H9 (cell line): Measurements from ENCODE around the gene FAM120C. TPM values are rescaled to one million over a fixed set of nuclear protein-coding genes. Genes with fewer than 3 reads are reported as not detected.

Experiments used
- DNase-seq: peaks from one replicate; pipeline ENCODE4 v3.0.0-alpha.2; 2017
- H2AFZ ChIP-seq: one replicate; pipeline ENCODE4 v1.6.1; 2013; ENCODE audit warnings: mild to moderate bottlenecking, low read length, control low read depth, moderate library complexity
- H2AK5ac ChIP-seq: 2 replicates; pipeline ENCODE4 v1.6.1; 2013; ENCODE audit warnings: low read length, control low read depth, mixed read lengths; ENCODE audit not compliant: insufficient read length
- H2BK120ac ChIP-seq: one replicate; pipeline ENCODE4 v1.6.1; 2013; ENCODE audit warnings: low read depth, mild to moderate bottlenecking, low read length, control low read depth, inconsistent platforms; ENCODE audit not compliant: poor library complexity, severe bottlenecking
- H2BK12ac ChIP-seq: 2 replicates; pipeline ENCODE4 v1.6.1; 2013; ENCODE audit warnings: low read length, control low read depth, mixed read lengths, low read depth; ENCODE audit not compliant: insufficient read length
- H2BK15ac ChIP-seq: 2 replicates; pipeline ENCODE4 v1.6.1; 2013; ENCODE audit warnings: low read depth, low read length, control low read depth
- H2BK20ac ChIP-seq: one replicate; pipeline ENCODE4 v1.6.1; 2013; ENCODE audit warnings: low read depth, mild to moderate bottlenecking, low read length, control low read depth, inconsistent platforms; ENCODE audit not compliant: poor library complexity, severe bottlenecking
- H2BK5ac ChIP-seq: 2 replicates; pipeline ENCODE4 v1.6.1; 2013; ENCODE audit warnings: low read length, control low read depth, mixed read lengths; ENCODE audit not compliant: insufficient read length
- H3K14ac ChIP-seq: 2 replicates; pipeline ENCODE4 v1.6.1; 2013; ENCODE audit warnings: low read length, control low read depth; ENCODE audit not compliant: insufficient read depth
- H3K18ac ChIP-seq: 2 replicates; pipeline ENCODE4 v1.6.1; 2013; ENCODE audit warnings: low read depth, mild to moderate bottlenecking, mixed read lengths, low read length, control low read depth; ENCODE audit not compliant: insufficient read length
- H3K23ac ChIP-seq: 2 replicates; pipeline ENCODE4 v1.6.1; 2013; ENCODE audit warnings: low read length, control low read depth, mixed read lengths, low read depth; ENCODE audit not compliant: insufficient read length
- H3K23me2 ChIP-seq: 2 replicates; pipeline ENCODE4 v1.6.1; 2013; ENCODE audit warnings: low read depth, mild to moderate bottlenecking, mixed read lengths, low read length, control low read depth; ENCODE audit not compliant: insufficient read length, poor library complexity, severe bottlenecking
- H3K27ac ChIP-seq: 2 replicates; pipeline ENCODE4 v1.5.1; 2013; ENCODE audit warnings: low read length, control low read depth, mixed read lengths, low read depth; ENCODE audit not compliant: insufficient read length
- H3K27me3 ChIP-seq: 2 replicates; pipeline ENCODE4 v1.6.1; 2013; ENCODE audit warnings: low read length, control low read depth, inconsistent platforms; ENCODE audit not compliant: insufficient read depth
- H3K4ac ChIP-seq: 2 replicates; pipeline ENCODE4 v1.6.1; 2013; ENCODE audit warnings: low read depth, mild to moderate bottlenecking, control low read depth, inconsistent platforms, low read length, moderate library complexity
- H3K4me1 ChIP-seq: 2 replicates; pipeline ENCODE4 v1.6.1; 2013; ENCODE audit warnings: low read length, control low read depth, inconsistent platforms; ENCODE audit not compliant: insufficient read depth
- H3K4me2 ChIP-seq: 2 replicates; pipeline ENCODE4 v1.6.1; 2013; ENCODE audit warnings: low read length, control low read depth, mixed read lengths; ENCODE audit not compliant: insufficient read length, insufficient read depth
- H3K56ac ChIP-seq: 2 replicates; pipeline ENCODE4 v1.6.1; 2013; ENCODE audit warnings: low read depth, mild to moderate bottlenecking, mixed read lengths, low read length, control low read depth; ENCODE audit not compliant: insufficient read length
- H3K79me1 ChIP-seq: 2 replicates; pipeline ENCODE4 v1.6.1; 2013; ENCODE audit warnings: low read depth, mild to moderate bottlenecking, moderate library complexity, low read length, control low read depth, inconsistent platforms; ENCODE audit not compliant: insufficient read depth, poor library complexity, severe bottlenecking
- H3K79me2 ChIP-seq: 2 replicates; pipeline ENCODE4 v1.6.1; 2013; ENCODE audit warnings: low read length, control low read depth, inconsistent platforms; ENCODE audit not compliant: insufficient read depth
- H3K9ac ChIP-seq: 2 replicates; pipeline ENCODE4 v1.6.1; 2013; ENCODE audit warnings: low read length, control low read depth, mixed read lengths; ENCODE audit not compliant: insufficient read length; ENCODE audit errors: extremely low read depth
- H3K9me3 ChIP-seq: one replicate; pipeline ENCODE4 v1.6.1; 2013; ENCODE audit warnings: low read depth, low read length, inconsistent platforms; ENCODE audit not compliant: control insufficient read depth
- H3T11ph ChIP-seq: one replicate; pipeline ENCODE4 v1.6.1; 2013; ENCODE audit warnings: mild to moderate bottlenecking, low read length, control low read depth, inconsistent platforms
- H4K20me1 ChIP-seq: one replicate; pipeline ENCODE4 v1.6.1; 2013; ENCODE audit not compliant: control insufficient read depth, insufficient read length, insufficient read depth
- H4K5ac ChIP-seq: 2 replicates; pipeline ENCODE4 v1.6.1; 2013; ENCODE audit warnings: low read depth, mild to moderate bottlenecking, mixed read lengths, low read length, control low read depth; ENCODE audit not compliant: insufficient read length
- H4K8ac ChIP-seq: replicated peaks from 2 replicates; pipeline ENCODE4 v1.6.1; 2013; ENCODE audit warnings: low read length, control low read depth, mixed read lengths, low read depth; ENCODE audit not compliant: insufficient read length
- H4K91ac ChIP-seq: 2 replicates; pipeline ENCODE4 v1.6.1; 2013; ENCODE audit warnings: low read depth, mild to moderate bottlenecking, moderate library complexity, mixed read lengths, low read length, control low read depth; ENCODE audit not compliant: insufficient read length
- H3K27ac Mint-ChIP-seq, 3 experiments: 2 replicates in 2 of 3; 3 replicates in 1 of 3; pipeline ENCODE4 v1.8.0; 2020 to 2021; ENCODE audit warnings: mixed read lengths in 3 of 3, mild to moderate bottlenecking in 1 of 3, moderate library complexity in 1 of 3
- H3K27me3 Mint-ChIP-seq: 2 replicates; pipeline ENCODE4 v1.8.0; 2021; ENCODE audit warnings: low read depth, mild to moderate bottlenecking, moderate library complexity, mixed read lengths
- H3K36me3 Mint-ChIP-seq, 3 experiments: 2 replicates in 2 of 3; 3 replicates in 1 of 3; pipeline ENCODE4 v1.8.0; 2020 to 2021; ENCODE audit warnings: low read depth in 3 of 3, mixed read lengths in 3 of 3; ENCODE audit not compliant: insufficient read depth in 1 of 3
- H3K4me1 Mint-ChIP-seq, 2 experiments: 2 replicates each; pipeline ENCODE4 v1.8.0; 2020; ENCODE audit warnings: mixed read lengths in 2 of 2
- H3K4me3 Mint-ChIP-seq, 2 experiments: 2 replicates in 1 of 2; 3 replicates in 1 of 2; pipeline ENCODE4 v1.8.0; 2020 to 2021; ENCODE audit warnings: mild to moderate bottlenecking in 2 of 2, mixed read lengths in 2 of 2, moderate library complexity in 1 of 2
- H3K9me3 Mint-ChIP-seq, 2 experiments: 2 replicates in 1 of 2; 3 replicates in 1 of 2; pipeline ENCODE4 v1.8.0; 2020; ENCODE audit warnings: mild to moderate bottlenecking in 2 of 2, mixed read lengths in 2 of 2, moderate library complexity in 1 of 2
- total RNA-seq: library from RNA; stranded (reverse); gene quantifications from 2 replicates; pipeline ENCODE4 v1.2.1, GENCODE V29; 2021
- TF ChIP-seq, protein P1 (sequence below): fragments of 200-600 bp; sonication (generic); conservative IDR thresholded peaks from 3 replicates; pipeline ENCODE4 v1.8.0; 2021; ENCODE audit warnings: antibody characterized with exemption, mild to moderate bottlenecking

Gene FAM120C
- total RNA-seq, 1 experiment from 2014 or later: 9.2 TPM

DNA sequence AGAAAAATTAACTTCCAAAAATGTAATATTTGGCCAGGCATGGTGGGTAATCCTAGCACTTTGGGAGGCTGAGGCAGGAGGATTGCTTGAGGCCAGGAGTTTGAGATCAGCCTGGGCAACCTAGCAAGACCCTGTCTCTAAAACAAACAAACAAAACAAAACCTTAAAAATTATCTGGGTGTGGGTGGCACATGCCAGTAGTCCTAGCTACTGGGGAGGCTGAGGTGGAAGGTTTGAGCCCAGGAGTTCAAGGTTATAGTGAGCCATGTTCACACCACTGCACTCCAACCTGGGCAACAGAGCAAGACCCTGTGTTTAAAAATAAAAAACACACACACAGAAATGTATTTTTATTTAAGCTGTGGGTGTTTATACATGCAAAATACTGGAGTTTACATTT lies 12.0 kb downstream of the FAM120C start:
- H3T11ph ChIP-seq: no peak overlapping the region
- H2BK15ac ChIP-seq: no peak overlapping the region
- no peak overlapping the region for H3K23ac ChIP-seq
- H4K8ac ChIP-seq: no peak overlapping the region
- H4K5ac ChIP-seq: no peak overlapping the region
- H3K9me3 ChIP-seq: peaks cover 36% of the 10 kb centered on the region
- H3K23me2 ChIP-seq: no peaks in the 10 kb centered on the region
- no peak overlapping the region for H2BK5ac ChIP-seq
- Mint-ChIP-seq H3K4me3 (no peak overlapping the region), H3K36me3 (peaks cover 8 to 17% (median 9%) of the 10 kb centered on the region in 3 experiments), H3K4me1 (peaks cover 2 to 6% of the 10 kb centered on the region in 2 experiments; a peak in 2 of 4 replicates), H3K27ac (no peak overlapping the region), H3K9me3 (peaks cover 38 to 56% of the 10 kb centered on the region in 2 experiments; a peak in 4 of 5 replicates), H3K27me3 (no peaks in the 10 kb centered on the region)
- no peak overlapping the region for H3K18ac ChIP-seq
- no peaks in the 10 kb centered on the region for H4K20me1 ChIP-seq
- H3K4me2 ChIP-seq: no peak overlapping the region
- no peak overlapping the region for H3K4ac ChIP-seq
- no peak overlapping the region for H2BK12ac ChIP-seq
- no peak overlapping the region for H2AK5ac ChIP-seq
- no peak overlapping the region for H3K9ac ChIP-seq
- H3K79me2 ChIP-seq: no peaks in the 10 kb centered on the region; the same call in 1 of the 2 replicates
- no peak overlapping the region for H3K14ac ChIP-seq
- no peak overlapping the region for H2BK20ac ChIP-seq
- no peaks in the 10 kb centered on the region for H3K4me1 ChIP-seq
- H3K79me1 ChIP-seq: no peaks in the 10 kb centered on the region
- no peak overlapping the region for H2BK120ac ChIP-seq
- H3K27ac ChIP-seq: no peak overlapping the region
- TF ChIP-seq, protein P1, sequence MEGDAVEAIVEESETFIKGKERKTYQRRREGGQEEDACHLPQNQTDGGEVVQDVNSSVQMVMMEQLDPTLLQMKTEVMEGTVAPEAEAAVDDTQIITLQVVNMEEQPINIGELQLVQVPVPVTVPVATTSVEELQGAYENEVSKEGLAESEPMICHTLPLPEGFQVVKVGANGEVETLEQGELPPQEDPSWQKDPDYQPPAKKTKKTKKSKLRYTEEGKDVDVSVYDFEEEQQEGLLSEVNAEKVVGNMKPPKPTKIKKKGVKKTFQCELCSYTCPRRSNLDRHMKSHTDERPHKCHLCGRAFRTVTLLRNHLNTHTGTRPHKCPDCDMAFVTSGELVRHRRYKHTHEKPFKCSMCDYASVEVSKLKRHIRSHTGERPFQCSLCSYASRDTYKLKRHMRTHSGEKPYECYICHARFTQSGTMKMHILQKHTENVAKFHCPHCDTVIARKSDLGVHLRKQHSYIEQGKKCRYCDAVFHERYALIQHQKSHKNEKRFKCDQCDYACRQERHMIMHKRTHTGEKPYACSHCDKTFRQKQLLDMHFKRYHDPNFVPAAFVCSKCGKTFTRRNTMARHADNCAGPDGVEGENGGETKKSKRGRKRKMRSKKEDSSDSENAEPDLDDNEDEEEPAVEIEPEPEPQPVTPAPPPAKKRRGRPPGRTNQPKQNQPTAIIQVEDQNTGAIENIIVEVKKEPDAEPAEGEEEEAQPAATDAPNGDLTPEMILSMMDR: no peak
- no peaks in the 10 kb centered on the region for H3K27me3 ChIP-seq
- H2AFZ ChIP-seq: no peak overlapping the region
- no peak overlapping the region for H4K91ac ChIP-seq
- no peak overlapping the region for H3K56ac ChIP-seq
- DNase-seq: no peak
